ENCODE measurements around the gene ATXN2.

Gene ATXN2

DNA sequence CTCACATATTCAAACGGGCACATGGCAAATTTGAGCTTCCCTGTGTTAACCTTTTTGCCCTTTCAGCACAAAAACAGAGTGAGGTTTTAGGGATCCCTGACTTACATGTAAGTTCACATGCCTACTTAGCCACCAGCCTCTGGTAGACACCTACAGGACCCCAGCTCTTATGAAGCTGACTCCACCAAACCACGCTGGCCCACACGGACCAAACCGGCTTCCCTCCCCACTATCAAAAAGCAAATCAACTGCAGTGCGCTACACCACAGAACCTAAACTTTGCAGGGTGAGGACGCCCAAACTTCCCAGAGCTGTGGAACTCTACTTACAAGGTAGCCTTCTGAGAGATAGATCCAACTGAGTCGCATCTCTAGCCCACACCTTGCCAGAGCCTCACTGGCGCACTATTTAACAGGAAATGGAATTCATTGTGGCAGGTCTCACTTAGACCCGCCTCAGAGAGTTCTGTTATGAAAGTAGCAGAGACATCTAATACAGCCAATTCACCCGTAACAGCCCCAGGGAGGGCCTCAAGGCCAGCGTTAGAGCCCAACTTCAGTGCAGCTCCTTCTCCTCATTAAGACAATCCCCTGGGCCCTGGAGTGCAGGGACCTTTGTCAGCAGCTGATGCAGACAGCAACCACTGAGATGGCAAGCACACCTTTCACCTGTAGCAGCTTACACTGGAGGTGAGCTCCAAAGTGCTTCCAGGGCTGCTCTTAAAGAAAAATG, 144.2 kb downstream of the ATXN2 start:
- no peaks in the 10 kb centered on the region for H3K9me3 ChIP-seq (ENCODE audit: control insufficient read depth in 5 of 5, low read length in 5 of 5)
- peaks cover 14 to 80% (median 72%) of the 10 kb centered on the region in 5 donors for H3K36me3 ChIP-seq (ENCODE audit: control insufficient read depth in 5 of 5, insufficient read depth in 5 of 5, low read length in 5 of 5)
- no peak overlapping the region for H3K9ac ChIP-seq (ENCODE audit: low read length in 5 of 5)
- H3K4me1 ChIP-seq (ENCODE audit: control insufficient read depth in 5 of 5, insufficient read depth in 5 of 5, low read length in 5 of 5) = peaks cover 1 to 16% (median 9%) of the 10 kb centered on the region in 5 donors
- no peak overlapping the region for H3K27ac ChIP-seq (ENCODE audit: low read depth, low read length)
- H3K27me3 ChIP-seq (ENCODE audit: control insufficient read depth in 5 of 5, insufficient read depth in 4 of 5, low read length in 5 of 5) = no peaks in the 10 kb centered on the region
- no peak overlapping the region for H3K4me3 ChIP-seq (ENCODE audit: low read depth in 1 of 5, low read length in 5 of 5)

DNA sequence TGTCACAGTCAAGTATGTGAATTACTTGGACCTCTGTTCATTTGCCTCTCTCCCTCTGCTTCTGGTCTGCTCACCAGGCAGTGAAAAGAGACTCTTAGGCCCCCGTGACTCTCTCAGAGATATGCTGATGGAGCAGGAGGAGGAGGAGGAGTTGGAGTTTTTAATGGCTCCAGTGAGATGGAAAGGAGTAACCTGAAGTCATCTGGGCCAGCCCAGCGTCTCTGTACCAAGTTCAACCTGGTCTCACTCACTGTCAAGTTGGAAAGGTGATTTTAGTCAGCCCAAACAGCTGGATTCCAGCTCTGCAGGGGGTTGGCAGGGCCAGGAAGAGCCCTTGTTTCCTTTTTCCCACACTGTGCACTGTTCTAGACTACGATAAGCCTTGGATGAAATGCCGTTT, 144.8 kb downstream of the ATXN2 start:
- peaks cover 1 to 21% (median 10%) of the 10 kb centered on the region in 5 donors for H3K4me1 ChIP-seq (ENCODE audit: control insufficient read depth in 5 of 5, insufficient read depth in 5 of 5, low read length in 5 of 5)
- no peak overlapping the region for H3K9ac ChIP-seq (ENCODE audit: low read length in 5 of 5)
- H3K27me3 ChIP-seq (ENCODE audit: control insufficient read depth in 5 of 5, insufficient read depth in 4 of 5, low read length in 5 of 5) = no peaks in the 10 kb centered on the region
- H3K4me3 ChIP-seq (ENCODE audit: low read depth in 1 of 5, low read length in 5 of 5) = no peak overlapping the region
- H3K36me3 ChIP-seq (ENCODE audit: control insufficient read depth in 5 of 5, insufficient read depth in 5 of 5, low read length in 5 of 5) = peaks cover 14 to 83% (median 76%) of the 10 kb centered on the region in 5 donors
- H3K9me3 ChIP-seq (ENCODE audit: control insufficient read depth in 5 of 5, low read length in 5 of 5) = no peaks in the 10 kb centered on the region
- no peak overlapping the region for H3K27ac ChIP-seq (ENCODE audit: low read depth, low read length)

DNA sequence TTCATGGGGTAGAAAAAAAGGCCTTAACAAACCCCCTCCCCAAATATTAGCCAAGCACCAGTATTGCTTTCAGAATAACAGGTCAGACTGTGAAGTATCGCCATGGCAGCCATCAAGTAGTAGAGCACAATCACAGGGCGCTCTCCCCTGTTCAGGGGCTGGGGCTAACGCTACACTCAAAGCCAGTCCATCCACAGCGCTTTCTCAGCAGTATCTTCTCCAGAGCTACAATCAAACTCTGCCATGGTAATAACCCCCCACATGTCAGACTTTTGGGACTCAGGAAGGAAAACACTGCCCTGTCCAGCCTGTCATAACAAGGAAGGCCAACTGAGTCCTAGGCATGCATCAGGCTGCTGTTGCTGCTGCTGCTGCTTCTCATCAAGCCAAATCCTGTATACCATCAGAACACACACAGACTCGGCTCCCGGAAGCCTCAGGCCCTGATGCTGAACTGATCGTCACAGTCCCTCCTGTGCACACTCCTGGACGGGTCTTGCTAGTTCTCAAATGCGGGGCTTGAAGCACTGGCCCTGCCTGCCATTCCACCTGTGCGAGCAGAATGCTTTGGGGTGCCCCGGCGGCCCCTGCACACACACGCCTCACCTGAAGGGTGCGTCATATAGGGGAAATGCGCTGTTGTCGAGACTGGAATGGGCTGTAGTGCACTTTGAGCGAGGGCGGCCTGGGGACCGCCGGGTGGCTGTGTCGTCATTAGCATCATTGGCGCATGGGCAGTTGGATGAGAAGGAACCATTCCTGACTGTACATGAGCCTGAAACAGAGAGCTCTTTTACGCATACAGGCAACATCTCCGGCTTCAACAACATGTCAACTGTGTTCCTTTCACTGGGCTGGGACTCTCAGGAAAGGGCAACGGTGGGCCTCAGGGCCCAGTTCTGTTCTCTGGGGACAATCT, 145.8 kb downstream of the ATXN2 start:
- Histone ChIP-seq H3K36me3 (ENCODE audit: control insufficient read depth in 5 of 5, insufficient read depth in 5 of 5, low read length in 5 of 5) (peaks cover 11 to 87% (median 80%) of the 10 kb centered on the region in 5 donors), H3K9ac (ENCODE audit: low read length in 5 of 5) (no peak overlapping the region), H3K4me1 (ENCODE audit: control insufficient read depth in 5 of 5, insufficient read depth in 5 of 5, low read length in 5 of 5) (peaks cover 0 to 30% (median 17%) of the 10 kb centered on the region in 5 donors), H3K27ac (ENCODE audit: low read depth, low read length) (no peak overlapping the region), H3K27me3 (ENCODE audit: control insufficient read depth in 5 of 5, insufficient read depth in 4 of 5, low read length in 5 of 5) (no peaks in the 10 kb centered on the region), H3K9me3 (ENCODE audit: control insufficient read depth in 5 of 5, low read length in 5 of 5) (no peaks in the 10 kb centered on the region), H3K4me3 (ENCODE audit: low read depth in 1 of 5, low read length in 5 of 5) (no peak overlapping the region)

DNA sequence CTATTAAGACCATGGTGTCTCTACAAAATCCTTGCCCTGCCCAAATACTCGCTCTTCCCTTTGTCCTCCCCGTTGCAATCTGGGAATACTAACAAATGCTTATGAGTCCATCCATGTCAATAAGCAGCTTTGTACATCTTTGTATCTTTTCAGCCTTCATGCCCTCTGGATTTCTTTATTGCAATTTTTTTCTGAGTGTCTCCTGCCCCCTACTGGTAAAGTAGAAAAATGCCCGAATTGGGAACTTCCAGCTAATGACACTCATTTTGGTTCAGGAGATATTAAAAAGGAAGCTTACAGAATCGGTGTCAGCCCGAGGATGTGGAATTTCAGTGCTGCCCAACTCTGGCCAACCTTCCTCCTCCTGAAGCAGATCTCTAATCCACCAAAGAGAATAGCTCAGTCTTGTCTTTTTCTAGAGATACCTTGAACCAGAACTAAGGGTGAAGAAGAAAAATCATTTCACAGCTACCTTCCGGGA, 147.4 kb downstream of the ATXN2 start:
- no peaks in the 10 kb centered on the region for H3K9me3 ChIP-seq (ENCODE audit: control insufficient read depth in 5 of 5, low read length in 5 of 5)
- H3K4me1 ChIP-seq (ENCODE audit: control insufficient read depth in 5 of 5, insufficient read depth in 5 of 5, low read length in 5 of 5) = peaks cover 3 to 47% (median 32%) of the 10 kb centered on the region in 5 donors
- no peak overlapping the region for H3K9ac ChIP-seq (ENCODE audit: low read length in 5 of 5)
- no peak overlapping the region for H3K4me3 ChIP-seq (ENCODE audit: low read depth in 1 of 5, low read length in 5 of 5)
- H3K27ac ChIP-seq (ENCODE audit: low read depth, low read length) = no peak overlapping the region
- no peaks in the 10 kb centered on the region for H3K27me3 ChIP-seq (ENCODE audit: control insufficient read depth in 5 of 5, insufficient read depth in 4 of 5, low read length in 5 of 5)
- H3K36me3 ChIP-seq (ENCODE audit: control insufficient read depth in 5 of 5, insufficient read depth in 5 of 5, low read length in 5 of 5) = peaks cover 11 to 95% (median 86%) of the 10 kb centered on the region in 5 donors

DNA sequence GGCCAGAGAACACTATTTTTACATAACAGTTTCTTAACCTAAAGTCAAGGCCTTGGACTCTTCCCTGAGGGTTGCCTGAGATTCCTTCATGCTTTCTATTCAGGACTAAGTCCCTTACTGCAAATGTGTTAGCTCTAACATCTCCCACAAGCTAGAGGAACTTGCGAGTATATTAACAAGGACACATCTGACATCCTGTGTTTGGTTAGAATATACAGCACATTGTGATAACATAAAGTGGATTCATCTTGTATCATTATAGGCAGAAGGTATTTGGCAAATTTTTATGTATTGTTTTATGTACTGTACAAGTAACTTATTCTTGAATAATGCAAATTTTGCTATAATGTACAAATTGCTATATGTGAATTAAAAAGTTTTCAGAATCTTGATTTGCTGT, 147.9 kb downstream of the ATXN2 start:
- Histone ChIP-seq H3K9ac (ENCODE audit: low read length in 5 of 5) (no peak overlapping the region), H3K36me3 (ENCODE audit: control insufficient read depth in 5 of 5, insufficient read depth in 5 of 5, low read length in 5 of 5) (peaks cover 11 to 96% (median 88%) of the 10 kb centered on the region in 5 donors), H3K27me3 (ENCODE audit: control insufficient read depth in 5 of 5, insufficient read depth in 4 of 5, low read length in 5 of 5) (no peaks in the 10 kb centered on the region), H3K27ac (ENCODE audit: low read depth, low read length) (peak overlapping the region; percentile 38), H3K4me3 (ENCODE audit: low read depth in 1 of 5, low read length in 5 of 5) (no peak overlapping the region), H3K4me1 (ENCODE audit: control insufficient read depth in 5 of 5, insufficient read depth in 5 of 5, low read length in 5 of 5) (peaks cover 6 to 51% (median 37%) of the 10 kb centered on the region in 5 donors), H3K9me3 (ENCODE audit: control insufficient read depth in 5 of 5, low read length in 5 of 5) (no peaks in the 10 kb centered on the region)

DNA sequence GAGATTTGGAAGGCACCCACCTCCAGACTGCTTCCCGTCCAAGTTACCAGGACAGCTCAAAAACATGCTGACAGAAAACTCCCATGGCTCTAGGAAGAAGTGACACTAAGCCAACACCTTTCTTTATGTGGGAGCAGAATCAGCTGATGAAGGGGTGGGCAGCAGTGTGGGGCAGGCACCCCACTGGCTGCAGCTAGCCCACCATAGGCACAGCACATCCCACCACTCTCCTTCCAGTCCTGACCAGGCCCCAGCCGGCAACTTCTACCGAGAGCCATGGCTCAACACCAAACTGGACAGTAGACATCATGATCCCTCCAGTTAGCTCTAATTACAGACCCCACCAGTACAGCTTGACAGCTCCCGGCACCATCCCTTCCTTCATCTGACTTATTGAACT, 148.4 kb downstream of the ATXN2 start:
- Histone ChIP-seq H3K4me1 (ENCODE audit: control insufficient read depth in 5 of 5, insufficient read depth in 5 of 5, low read length in 5 of 5) (peaks cover 9 to 55% (median 42%) of the 10 kb centered on the region in 5 donors), H3K9ac (ENCODE audit: low read length in 5 of 5) (peak overlapping the region in 1 of 5 donors; percentile 6), H3K36me3 (ENCODE audit: control insufficient read depth in 5 of 5, insufficient read depth in 5 of 5, low read length in 5 of 5) (peaks cover 10 to 91% (median 88%) of the 10 kb centered on the region in 5 donors), H3K27me3 (ENCODE audit: control insufficient read depth in 5 of 5, insufficient read depth in 4 of 5, low read length in 5 of 5) (no peaks in the 10 kb centered on the region), H3K4me3 (ENCODE audit: low read depth in 1 of 5, low read length in 5 of 5) (no peak overlapping the region), H3K9me3 (ENCODE audit: control insufficient read depth in 5 of 5, low read length in 5 of 5) (no peaks in the 10 kb centered on the region), H3K27ac (ENCODE audit: low read depth, low read length) (peak overlapping the region; percentile 38)

DNA sequence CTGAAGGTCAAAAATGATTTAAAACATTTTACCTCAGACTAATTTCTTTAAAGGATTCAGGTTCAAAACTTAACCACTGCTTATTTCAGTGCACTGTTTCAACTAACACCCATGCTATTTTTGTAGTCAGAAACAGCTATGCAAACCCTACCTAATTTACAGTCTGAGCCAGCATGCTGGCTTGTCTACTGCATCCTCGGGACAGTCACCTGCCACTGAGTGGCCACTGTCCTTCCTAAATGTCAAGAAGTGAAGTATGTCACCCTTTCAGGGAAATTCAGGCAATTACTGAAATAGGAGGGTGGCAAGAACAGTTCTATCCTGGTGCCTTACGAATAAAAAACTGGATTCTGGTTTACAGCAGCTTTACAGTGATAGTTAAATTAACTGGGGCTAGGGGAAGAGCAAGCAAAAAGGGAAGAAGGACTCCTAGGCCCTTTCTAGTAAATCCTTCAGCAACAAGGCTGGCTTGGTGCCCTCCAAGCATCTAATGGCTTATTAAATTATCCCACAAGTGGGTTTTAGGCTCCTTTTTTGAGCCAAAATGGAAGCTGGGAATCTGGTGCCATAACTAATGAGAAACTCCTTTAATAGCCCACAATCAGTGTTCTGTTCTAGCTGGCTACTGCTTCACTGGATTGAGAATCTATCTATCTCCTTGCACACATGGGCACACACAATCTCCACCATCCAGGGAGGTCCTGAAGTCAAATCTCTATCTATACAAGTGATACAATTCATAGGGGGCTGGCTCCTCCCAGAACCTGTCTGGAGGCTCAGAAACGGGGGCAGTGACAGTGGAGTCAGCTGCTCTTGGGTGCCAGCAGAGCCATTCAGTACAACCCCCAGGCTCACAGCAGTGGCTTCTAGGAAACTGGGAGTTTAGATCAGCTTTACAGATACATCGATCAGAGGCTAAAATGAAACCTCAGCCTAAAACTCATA, 150.0 kb downstream of the ATXN2 start:
- Histone ChIP-seq H3K4me1 (ENCODE audit: control insufficient read depth in 5 of 5, insufficient read depth in 5 of 5, low read length in 5 of 5) (peaks cover 18 to 70% (median 57%) of the 10 kb centered on the region in 5 donors), H3K27ac (ENCODE audit: low read depth, low read length) (peak overlapping the region; percentile 21), H3K36me3 (ENCODE audit: control insufficient read depth in 5 of 5, insufficient read depth in 5 of 5, low read length in 5 of 5) (peaks cover 6 to 84% (median 75%) of the 10 kb centered on the region in 5 donors), H3K27me3 (ENCODE audit: control insufficient read depth in 5 of 5, insufficient read depth in 4 of 5, low read length in 5 of 5) (no peaks in the 10 kb centered on the region), H3K9ac (ENCODE audit: low read length in 5 of 5) (peak overlapping the region in 1 of 5 donors; percentile 17), H3K9me3 (ENCODE audit: control insufficient read depth in 5 of 5, low read length in 5 of 5) (no peaks in the 10 kb centered on the region), H3K4me3 (ENCODE audit: low read depth in 1 of 5, low read length in 5 of 5) (no peak overlapping the region)

DNA sequence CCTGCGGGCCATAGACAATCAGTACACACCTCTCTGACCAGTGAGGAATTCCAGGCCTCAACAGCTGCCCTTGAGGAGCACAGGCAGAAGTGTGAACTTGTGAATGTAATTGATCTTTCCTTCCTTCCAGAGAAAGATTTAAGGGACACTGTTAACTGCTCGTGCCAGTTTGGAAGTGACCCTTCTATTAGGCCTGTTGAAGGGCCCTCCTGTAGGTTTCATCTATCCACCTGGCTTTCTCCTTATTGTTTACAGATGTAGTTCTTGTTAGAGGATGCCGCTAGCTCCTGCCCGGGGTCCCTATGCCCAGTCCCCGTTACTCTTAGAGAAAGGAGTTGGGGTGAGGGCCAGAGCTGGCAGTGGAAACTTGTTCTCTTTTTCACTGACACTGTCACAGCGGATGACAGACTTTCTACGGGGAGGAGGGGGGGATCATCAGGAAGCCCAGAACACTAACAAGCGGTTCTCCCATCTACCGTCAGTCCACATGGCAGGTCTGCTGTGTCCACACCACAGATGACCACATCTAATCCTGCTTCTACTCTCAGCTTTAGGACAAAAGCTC, 150.8 kb downstream of the ATXN2 start:
- no peaks in the 10 kb centered on the region for H3K27me3 ChIP-seq (ENCODE audit: control insufficient read depth in 5 of 5, insufficient read depth in 4 of 5, low read length in 5 of 5)
- no peak overlapping the region for H3K4me3 ChIP-seq (ENCODE audit: low read depth in 1 of 5, low read length in 5 of 5)
- H3K36me3 ChIP-seq (ENCODE audit: control insufficient read depth in 5 of 5, insufficient read depth in 5 of 5, low read length in 5 of 5) = peaks cover 6 to 76% (median 69%) of the 10 kb centered on the region in 5 donors
- peak overlapping the region; percentile 21 for H3K27ac ChIP-seq (ENCODE audit: low read depth, low read length)
- H3K4me1 ChIP-seq (ENCODE audit: control insufficient read depth in 5 of 5, insufficient read depth in 5 of 5, low read length in 5 of 5) = peaks cover 21 to 77% (median 63%) of the 10 kb centered on the region in 5 donors
- H3K9ac ChIP-seq (ENCODE audit: low read length in 5 of 5) = no peak overlapping the region
- no peaks in the 10 kb centered on the region for H3K9me3 ChIP-seq (ENCODE audit: control insufficient read depth in 5 of 5, low read length in 5 of 5)

Measured in subcutaneous abdominal adipose tissue (tissue), 5 donors.